ENCODE measurements around the gene RPL22.

GRCh38 chr1:6202256-6202655 is 2.9 kb upstream of the RPL22 start:
- TF ChIP-seq POLR2A (IDR thresholded peaks at IDR 0.05) = no peak
- TF ChIP-seq CTCF (IDR thresholded peaks at IDR 0.05) = no peak

Data from transverse colon (tissue), 3 donors.